IPS-11a (cell line): Measurements from ENCODE around the gene SMARCAL1.

Source experiments
- H3K4me3 ChIP-seq: one replicate; pipeline ENCODE4 v1.5.1; 2013; ENCODE audit warnings: low read depth, low read length, control low read depth

SMARCAL1 gene

GRCh38 chr2:216426938-216427337 is 14.7 kb downstream of the SMARCAL1 start:
- H3K4me3 ChIP-seq: no peak overlapping the region

GRCh38 chr2:216428618-216429350 is 16.5 kb downstream of the SMARCAL1 start:
- no peak overlapping the region for H3K4me3 ChIP-seq

- H3K4me3 ChIP-seq: no peak overlapping the region
These were observed 17.1 kb downstream of the SMARCAL1 start for GRCh38 chr2:216429428-216429827.

GRCh38 chr2:216430811-216431530 is 18.7 kb downstream of the SMARCAL1 start:
- no peak overlapping the region for H3K4me3 ChIP-seq

- H3K4me3 ChIP-seq: no peak overlapping the region
These were observed 19.2 kb downstream of the SMARCAL1 start for GRCh38 chr2:216431531-216431856.

- no peak overlapping the region for H3K4me3 ChIP-seq
These were observed 24.1 kb downstream of the SMARCAL1 start for GRCh38 chr2:216436383-216436782.

GRCh38 chr2:216441308-216442010 is 29.2 kb downstream of the SMARCAL1 start:
- H3K4me3 ChIP-seq: no peak overlapping the region

- no peak overlapping the region for H3K4me3 ChIP-seq
These were observed 33.2 kb downstream of the SMARCAL1 start for GRCh38 chr2:216445501-216445900.

GRCh38 chr2:216446343-216446742 is 34.1 kb downstream of the SMARCAL1 start:
- H3K4me3 ChIP-seq: no peak overlapping the region

GRCh38 chr2:216447293-216447692 is 35.0 kb downstream of the SMARCAL1 start:
- no peak overlapping the region for H3K4me3 ChIP-seq

- H3K4me3 ChIP-seq: no peak overlapping the region
These were observed 36.5 kb downstream of the SMARCAL1 start for GRCh38 chr2:216448829-216449228.

- H3K4me3 ChIP-seq: no peak overlapping the region
These were observed 38.1 kb downstream of the SMARCAL1 start for GRCh38 chr2:216450346-216450745.

- no peak overlapping the region for H3K4me3 ChIP-seq
These were observed 38.5 kb downstream of the SMARCAL1 start for GRCh38 chr2:216450784-216451183.

- H3K4me3 ChIP-seq: no peak overlapping the region
These were observed 41.8 kb downstream of the SMARCAL1 start for GRCh38 chr2:216453955-216454614.

GRCh38 chr2:216463148-216463547 is 50.9 kb downstream of the SMARCAL1 start:
- H3K4me3 ChIP-seq: no peak overlapping the region

GRCh38 chr2:216464104-216464720 is 51.9 kb downstream of the SMARCAL1 start:
- H3K4me3 ChIP-seq: no peak overlapping the region

GRCh38 chr2:216465579-216466195 is 53.4 kb downstream of the SMARCAL1 start:
- no peak overlapping the region for H3K4me3 ChIP-seq

GRCh38 chr2:216467845-216468244 is 55.6 kb downstream of the SMARCAL1 start:
- H3K4me3 ChIP-seq: no peak overlapping the region

GRCh38 chr2:216469661-216470060 is 57.4 kb downstream of the SMARCAL1 start:
- no peak overlapping the region for H3K4me3 ChIP-seq

GRCh38 chr2:216473187-216473586 is 60.9 kb downstream of the SMARCAL1 start:
- no peak overlapping the region for H3K4me3 ChIP-seq
